Neuronal stem cell (in vitro differentiated cells): ENCODE data around the gene CNTN2.

Experiments used
- DNase-seq: peaks from one replicate; pipeline ENCODE4 v3.0.0-alpha.2; 2013; ENCODE audit warnings: low spot score
- H2AFZ ChIP-seq: one replicate; pipeline ENCODE4 v1.6.1; 2013; ENCODE audit warnings: mild to moderate bottlenecking, low read length, inconsistent platforms
- H2AK5ac ChIP-seq: 2 replicates; pipeline ENCODE4 v1.6.1; 2013; ENCODE audit warnings: low read depth, mild to moderate bottlenecking, inconsistent platforms, low read length, moderate library complexity, mixed read lengths
- H2BK120ac ChIP-seq: 2 replicates; pipeline ENCODE4 v1.6.1; 2013; ENCODE audit warnings: low read depth, mild to moderate bottlenecking, inconsistent platforms, low read length, moderate library complexity, mixed read lengths
- H2BK12ac ChIP-seq: one replicate; pipeline ENCODE4 v1.6.1; 2013; ENCODE audit warnings: low read length, inconsistent platforms
- H2BK15ac ChIP-seq: 2 replicates; pipeline ENCODE4 v1.6.1; 2013; ENCODE audit warnings: mild to moderate bottlenecking, low read length, inconsistent platforms, mixed read lengths
- H2BK5ac ChIP-seq: one replicate; pipeline ENCODE4 v1.6.1; 2013; ENCODE audit warnings: inconsistent platforms, mild to moderate bottlenecking, low read length, moderate library complexity
- H3K14ac ChIP-seq: one replicate; pipeline ENCODE4 v1.6.1; 2013; ENCODE audit warnings: low read length, inconsistent platforms
- H3K18ac ChIP-seq: 2 replicates; pipeline ENCODE4 v1.6.1; 2013; ENCODE audit warnings: low read length, inconsistent platforms
- H3K23ac ChIP-seq: 2 replicates; pipeline ENCODE4 v1.6.1; 2013; ENCODE audit warnings: low read depth, mild to moderate bottlenecking, mixed read lengths, low read length, inconsistent platforms; ENCODE audit not compliant: poor library complexity
- H3K27ac ChIP-seq: replicated peaks from 3 replicates; pipeline ENCODE4 v1.5.1; 2013; ENCODE audit warnings: low read length, inconsistent platforms
- H3K27me3 ChIP-seq, 3 experiments: 2 replicates each; pipeline ENCODE4 v1.6.1; 2013; ENCODE audit warnings: low read length in 3 of 3, mild to moderate bottlenecking in 2 of 3, inconsistent platforms in 1 of 3, low read depth in 1 of 3, mixed read lengths in 1 of 3, moderate library complexity in 1 of 3; ENCODE audit not compliant: control insufficient read depth in 3 of 3, insufficient read depth in 3 of 3
- H3K36me3 ChIP-seq, 2 donors: replicated peaks in 1 of 2; 2 replicates each; pipeline ENCODE4 v1.6.1; 2013; ENCODE audit warnings: low read length in 2 of 2; ENCODE audit not compliant: control insufficient read depth in 2 of 2, insufficient read depth in 2 of 2
- H3K4ac ChIP-seq: 2 replicates; pipeline ENCODE4 v1.6.1; 2013; ENCODE audit warnings: inconsistent platforms, mild to moderate bottlenecking, low read length, moderate library complexity
- H3K4me1 ChIP-seq, 2 donors: 1 replicate in 1 of 2; 2 replicates in 1 of 2; pipeline ENCODE4 v1.6.1; 2013; ENCODE audit warnings: low read length in 2 of 2, low read depth in 1 of 2; ENCODE audit not compliant: control insufficient read depth in 2 of 2, insufficient read depth in 1 of 2
- H3K4me2 ChIP-seq: one replicate; pipeline ENCODE4 v1.6.1; 2013; ENCODE audit warnings: mild to moderate bottlenecking, low read length, inconsistent platforms; ENCODE audit not compliant: insufficient read depth, poor library complexity, severe bottlenecking
- H3K4me3 ChIP-seq, 2 donors: 2 replicates each; pipeline ENCODE4 v1.5.1; 2013; ENCODE audit warnings: low read length in 2 of 2, mild to moderate bottlenecking in 2 of 2, inconsistent platforms in 1 of 2, moderate library complexity in 1 of 2
- H3K79me1 ChIP-seq: one replicate; pipeline ENCODE4 v1.6.1; 2013; ENCODE audit warnings: low read depth, mild to moderate bottlenecking, inconsistent platforms, low read length, moderate library complexity
- H3K9ac ChIP-seq: one replicate; pipeline ENCODE4 v1.6.1; 2013; ENCODE audit warnings: mild to moderate bottlenecking, low read depth, low read length, inconsistent platforms; ENCODE audit not compliant: poor library complexity
- H3K9me3 ChIP-seq, 2 donors: replicated peaks in 1 of 2; 2 replicates each; pipeline versions ENCODE3 to v1.6.1; 2013; ENCODE audit warnings: low read length in 2 of 2, mild to moderate bottlenecking in 2 of 2, inconsistent platforms in 1 of 2, low read depth in 1 of 2, mixed read lengths in 1 of 2, moderate library complexity in 1 of 2; ENCODE audit not compliant: control insufficient read depth in 2 of 2, insufficient read depth in 1 of 2
- H4K8ac ChIP-seq: one replicate; pipeline ENCODE4 v1.6.1; 2013; ENCODE audit warnings: low read depth, mild to moderate bottlenecking, inconsistent platforms, low read length, moderate library complexity
- H4K91ac ChIP-seq: one replicate; pipeline ENCODE4 v1.6.1; 2013; ENCODE audit warnings: low read length, low read depth, mild to moderate bottlenecking, inconsistent platforms; ENCODE audit not compliant: poor library complexity
- WGBS, 2 donors: extraction: QIAGEN DNeasy Blood & Tissue Kit; methylation state at CpG; one replicate each; pipeline ENCODE4 v1.1.7; 2013; ENCODE audit warnings: missing lambda C conversion rate in 2 of 2, mixed read lengths in 1 of 2; ENCODE audit not compliant: insufficient read length in 2 of 2, insufficient replicate concordance in 1 of 2; ENCODE audit errors: extremely low coverage in 2 of 2; 5-methylcytosine and 5-hydroxymethylcytosine counted together

The CNTN2 gene

DNA sequence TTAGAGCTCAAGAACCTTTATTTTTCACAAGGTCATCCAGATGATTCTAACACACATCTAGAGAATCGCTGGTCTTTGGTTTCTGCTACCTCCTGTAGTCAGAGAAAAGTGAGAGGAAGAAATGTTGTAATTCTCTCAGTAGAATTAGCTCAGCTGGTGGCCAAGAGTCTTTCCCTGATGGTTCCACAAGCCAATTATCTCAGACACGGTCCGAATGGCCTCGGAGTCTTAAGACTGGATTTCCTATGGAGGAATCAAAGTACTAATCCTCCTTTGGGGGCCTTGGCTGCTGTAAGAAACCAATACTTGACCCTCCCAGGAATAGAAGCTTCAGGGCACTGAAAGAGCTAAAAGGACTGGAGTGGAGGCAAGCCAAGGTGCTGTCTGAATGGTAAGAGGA lies 39.4 kb downstream of the CNTN2 start:
- Histone ChIP-seq H2AFZ (no peak overlapping the region), H3K14ac (no peak overlapping the region), H3K4me2 (no peak overlapping the region), H2BK5ac (no peak overlapping the region), H3K4me3 (no peak overlapping the region), H4K91ac (no peak overlapping the region), H3K27ac (no peak overlapping the region), H3K9me3 (no peaks in the 10 kb centered on the region), H2BK15ac (no peak overlapping the region), H3K9ac (no peak overlapping the region), H3K18ac (no peak overlapping the region), H3K23ac (no peak overlapping the region), H3K27me3 (no peaks in the 10 kb centered on the region), H2BK120ac (no peak overlapping the region), H4K8ac (no peak overlapping the region), H2AK5ac (no peak overlapping the region), H3K36me3 (peaks cover 7 to 47% of the 10 kb centered on the region in 2 donors), H3K4me1 (no peaks in the 10 kb centered on the region), H2BK12ac (no peak overlapping the region), H3K4ac (no peak overlapping the region), H3K79me1 (no peaks in the 10 kb centered on the region)
- WGBS, 2 donors, result no CpG with 5 or more reads among the region's 4 CpGs
- no peak for DNase-seq

DNA sequence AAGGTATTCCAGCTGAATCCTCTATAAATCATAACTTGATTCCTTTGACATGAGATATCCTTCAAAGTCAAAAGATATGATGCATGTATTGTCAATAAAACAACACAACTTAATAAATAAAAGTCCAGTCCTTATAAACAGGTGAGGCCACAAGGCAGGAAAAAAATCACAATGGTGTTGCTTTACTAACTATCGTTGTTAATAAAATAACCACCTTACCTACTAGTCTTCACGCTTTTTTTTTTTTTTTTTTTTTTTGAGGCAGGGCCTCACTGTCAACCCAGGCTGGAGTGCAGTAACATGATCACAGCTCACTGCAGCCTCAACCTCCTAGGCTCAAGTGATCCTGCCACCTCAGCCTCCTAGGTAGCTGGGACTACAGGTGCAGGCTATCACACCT lies 41.3 kb downstream of the CNTN2 start, which contains the start of gene TMEM81:
Gene TMEM81 (minus strand): TSS at position 101 of the 400 bp plus-strand sequence. CDS start 140 bp downstream, outside the sequence.
- H2BK15ac ChIP-seq, result no peak within 1 kb of the TSS
- no peaks in the 10 kb centered on the region for H3K27me3 ChIP-seq
- H2AFZ ChIP-seq, result no peak within 1 kb of the TSS
- no peak within 1 kb of the TSS for H2AK5ac ChIP-seq
- no peak within 1 kb of the TSS for H3K14ac ChIP-seq
- H3K9me3 ChIP-seq, result no peaks in the 10 kb centered on the region
- H3K4me1 ChIP-seq, result no peaks in the 10 kb centered on the region
- H3K23ac ChIP-seq, result no peak within 1 kb of the TSS
- H3K9ac ChIP-seq, result no peak within 1 kb of the TSS
- no peak within 1 kb of the TSS for H2BK12ac ChIP-seq
- no peak within 1 kb of the TSS for H2BK5ac ChIP-seq
- no peak within 1 kb of the TSS for H3K4me2 ChIP-seq
- H3K4me3 ChIP-seq, result no peak within 1 kb of the TSS
- DNase-seq, result no peak
- no CpG with 5 or more reads among the region's 2 CpGs for WGBS, 2 donors
- H3K79me1 ChIP-seq, result no peaks in the 10 kb centered on the region
- no peak within 1 kb of the TSS for H3K27ac ChIP-seq
- H3K4ac ChIP-seq, result no peak within 1 kb of the TSS
- H4K8ac ChIP-seq, result no peak within 1 kb of the TSS
- no peak within 1 kb of the TSS for H2BK120ac ChIP-seq
- no peak within 1 kb of the TSS for H3K18ac ChIP-seq
- peaks cover 7 to 67% of the 10 kb centered on the region in 2 donors for H3K36me3 ChIP-seq
- no peak within 1 kb of the TSS for H4K91ac ChIP-seq

DNA sequence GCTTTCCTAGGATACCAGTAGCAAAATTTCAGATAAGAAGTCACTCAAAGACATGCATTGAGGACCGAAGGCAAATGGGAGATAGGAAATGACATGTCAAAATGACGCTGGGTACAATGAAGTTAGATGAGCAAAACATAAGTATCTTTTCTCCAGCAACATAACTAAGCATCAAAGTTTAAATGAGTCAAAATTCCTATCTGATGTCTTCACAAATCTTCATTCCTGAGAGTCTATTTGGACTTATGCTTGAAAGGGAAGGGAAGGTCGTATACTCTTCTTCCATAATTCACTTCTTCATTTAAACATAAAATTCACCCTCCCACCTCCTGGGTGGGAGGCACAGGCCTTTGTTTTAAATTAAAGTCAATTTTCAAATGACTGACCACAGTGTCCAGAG lies 45.3 kb downstream of the CNTN2 start:
- H3K18ac ChIP-seq, result no peak overlapping the region
- H2AFZ ChIP-seq, result no peak overlapping the region
- no peak overlapping the region for H3K4me3 ChIP-seq
- no peak for DNase-seq
- H3K79me1 ChIP-seq, result no peaks in the 10 kb centered on the region
- no peak overlapping the region for H2BK15ac ChIP-seq
- no peak overlapping the region for H2BK12ac ChIP-seq
- no peak overlapping the region for H3K27ac ChIP-seq
- WGBS, 2 donors, result no CpG with 5 or more reads among the region's 3 CpGs
- H3K27me3 ChIP-seq, result no peaks in the 10 kb centered on the region
- no peak overlapping the region for H3K4ac ChIP-seq
- H2BK120ac ChIP-seq, result no peak overlapping the region
- no peak overlapping the region for H3K9ac ChIP-seq
- no peak overlapping the region for H2BK5ac ChIP-seq
- H3K23ac ChIP-seq, result no peak overlapping the region
- H4K8ac ChIP-seq, result no peak overlapping the region
- H3K14ac ChIP-seq, result no peak overlapping the region
- H3K4me2 ChIP-seq, result no peak overlapping the region
- H2AK5ac ChIP-seq, result no peak overlapping the region
- H3K9me3 ChIP-seq, result no peaks in the 10 kb centered on the region
- H4K91ac ChIP-seq, result no peak overlapping the region
- peaks cover 14 to 90% of the 10 kb centered on the region in 2 donors for H3K36me3 ChIP-seq
- H3K4me1 ChIP-seq, result no peaks in the 10 kb centered on the region

GRCh38 chr1:205091043-205091740 lies 48.2 kb downstream of the CNTN2 start:
- no peak overlapping the region for H3K9ac ChIP-seq

More at GRCh38 chr1:205091043-205091740, 48.2 kb downstream of the CNTN2 start:
- H2AK5ac ChIP-seq, result no peak overlapping the region
- no peaks in the 10 kb centered on the region for H3K27me3 ChIP-seq
- no peak overlapping the region for H3K4me2 ChIP-seq
- DNase-seq, result no peak
- H2AFZ ChIP-seq, result no peak overlapping the region
- H3K23ac ChIP-seq, result no peak overlapping the region
- H2BK120ac ChIP-seq, result no peak overlapping the region
- H3K4ac ChIP-seq, result no peak overlapping the region
- H2BK15ac ChIP-seq, result no peak overlapping the region
- H3K4me1 ChIP-seq, result no peaks in the 10 kb centered on the region
- H4K8ac ChIP-seq, result no peak overlapping the region
- no peaks in the 10 kb centered on the region for H3K9me3 ChIP-seq
- H2BK12ac ChIP-seq, result no peak overlapping the region
- no peak overlapping the region for H2BK5ac ChIP-seq
- no peak overlapping the region for H4K91ac ChIP-seq
- H3K27ac ChIP-seq, result no peak overlapping the region
- H3K18ac ChIP-seq, result no peak overlapping the region
- peaks cover 14 to 91% of the 10 kb centered on the region in 2 donors for H3K36me3 ChIP-seq
- no CpG with 5 or more reads among the region's 4 CpGs for WGBS, 2 donors
- no peaks in the 10 kb centered on the region for H3K79me1 ChIP-seq
- H3K14ac ChIP-seq, result no peak overlapping the region
- no peak overlapping the region for H3K4me3 ChIP-seq
